ENCODE results near the gene DBN1. TPM values are rescaled to one million over a fixed set of nuclear protein-coding genes. Genes with fewer than 3 reads are reported as not detected.

DBN1 gene
- total and polyA plus RNA-seq, 9 of the 15 experiments (the other 6 are each of a cell fraction or from before 2014, with no cell fraction given) = 0.25 to 87.2 (median 27.9) TPM

- TF ChIP-seq ZNF407 (IDR thresholded peaks at IDR 0.05; ENCODE audit: low read depth) (peak; percentile 24; the same call in 1 of the 2 replicates), HMG20A (CRISPR knock-in tag; conservative IDR thresholded peaks at IDR 0.05) (no peak), BCL6 (CRISPR knock-in tag; IDR thresholded peaks at IDR 0.05) (no peak), ZNF140 (CRISPR knock-in tag; IDR thresholded peaks at IDR 0.05) (no peak), MYNN (IDR thresholded peaks at IDR 0.05) (peak; percentile 64; the same call in 1 of the 2 replicates), MYNN (CRISPR knock-in tag; IDR thresholded peaks at IDR 0.05) (no peak), ARNT (IDR thresholded peaks at IDR 0.05) (no peak), COPS2 (conservative IDR thresholded peaks at IDR 0.05) (no peak), TEAD1 (CRISPR knock-in tag; IDR thresholded peaks at IDR 0.05) (peak in 1 of 2 experiments; percentile 42; a peak in 1 of 4 replicates), TSC22D4 (tag; IDR thresholded peaks at IDR 0.05) (no peak), SIN3B (IDR thresholded peaks at IDR 0.05; ENCODE audit: low read depth) (peak; percentile 52), PHF8 (IDR thresholded peaks at IDR 0.05; ENCODE audit: borderline replicate concordance, low read length) (peak; percentile 62; the same call in 1 of the 2 replicates), ZFX (CRISPR knock-in tag; IDR thresholded peaks at IDR 0.05) (peak; percentile 75), ELK1 (CRISPR knock-in tag; IDR thresholded peaks at IDR 0.05) (0 out of 2 replicates have a peak, but pooled peaks have one; percentile 90), ARID4B (CRISPR knock-in tag; IDR thresholded peaks at IDR 0.05) (peak; percentile 93), ATF7 (IDR thresholded peaks at IDR 0.05) (peak; percentile 29)
Observed at GRCh38 chr5:177455036-177455660, 18.3 kb downstream of the DBN1 start (continued).

All from K562 (cell line).